Activated CD4-positive, alpha-beta memory T cell treated with anti-CD3 and anti-CD28 coated beads for 36 hours (primary cell): ENCODE measurements around the gene KDM4D. TPM values are rescaled to one million over a fixed set of nuclear protein-coding genes. Genes with fewer than 3 reads are reported as not detected.
A peak's percentile ranks its signal among the peaks of the same experiment; 100 is the strongest.
"Not testable (repeated sequence)": the region's sequence is repeated elsewhere in the genome, so short reads cannot be mapped to it uniquely, and the experiment has no call there.

Experiments
- CTCF ChIA-PET: fragments of 350-600 bp; sonication (Branson Sonifier 250); formaldehyde crosslinking; loops from one replicate; lab custom pipeline; 2021; ENCODE audit warnings: antibody characterized with exemption, inconsistent platforms; lab: Charles Lee
- POLR2A ChIA-PET: fragments of 350-600 bp; sonication (Branson Sonifier 250); formaldehyde crosslinking; loops from one replicate; lab custom pipeline; 2021; ENCODE audit warnings: antibody characterized with exemption; lab: Charles Lee
- DNase-seq: peaks from one replicate; pipeline ENCODE4 v3.0.0-alpha.2; 2020
- H3K27ac Mint-ChIP-seq: one replicate; pipeline ENCODE4 v1.8.0; 2021; ENCODE audit warnings: mixed read lengths
- H3K27me3 Mint-ChIP-seq: one replicate; pipeline ENCODE4 v1.8.0; 2021; ENCODE audit warnings: mixed read lengths
- H3K36me3 Mint-ChIP-seq: one replicate; pipeline ENCODE4 v1.8.0; 2021; ENCODE audit warnings: mixed read lengths
- H3K4me1 Mint-ChIP-seq: one replicate; pipeline ENCODE4 v1.8.0; 2021; ENCODE audit warnings: low read depth, mixed read lengths
- H3K4me3 Mint-ChIP-seq: one replicate; pipeline ENCODE4 v1.8.0; 2021; ENCODE audit warnings: mild to moderate bottlenecking, mixed read lengths
- H3K9me3 Mint-ChIP-seq: one replicate; pipeline ENCODE4 v1.8.0; 2021; ENCODE audit warnings: mixed read lengths
- intact Hi-C: fragments of 100-400 bp; cut with micrococcal nuclease; formaldehyde crosslinking; loops from one replicate; pipeline ENCODE4 v1.15.1; 2023
- total RNA-seq, 2 experiments: library from RNA; stranded (reverse); gene quantifications; one replicate each; pipeline ENCODE4 v1.2.3, GENCODE V29; 2021

KDM4D gene
- total RNA-seq, 2 experiments from 2014 or later: 1.4 to 1.6 TPM

DNA sequence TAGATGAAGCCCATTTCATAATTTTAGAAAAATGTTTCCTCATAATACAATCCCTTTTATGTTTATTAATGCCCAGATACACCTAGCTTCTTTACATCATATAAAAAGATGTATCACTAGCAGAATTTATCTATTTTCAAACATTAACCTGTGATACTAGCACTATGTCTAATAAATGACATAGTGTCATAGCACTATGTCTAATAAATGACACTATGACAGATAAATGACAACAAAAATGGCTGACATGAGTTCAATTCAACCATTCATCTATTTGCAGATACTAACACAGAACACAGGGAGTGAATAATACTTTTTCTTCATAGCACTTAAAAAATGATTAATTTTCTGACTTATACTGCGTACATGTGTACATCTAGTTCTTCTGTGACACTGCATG lies 32.1 kb downstream of the KDM4D start:
- Mint-ChIP-seq H3K9me3 (no peaks in the 10 kb centered on the region), H3K27ac (no peak overlapping the region), H3K36me3 (no peaks in the 10 kb centered on the region), H3K27me3 (peaks cover 3% of the 10 kb centered on the region), H3K4me3 (no peak overlapping the region), H3K4me1 (no peaks in the 10 kb centered on the region)
- CTCF ChIA-PET: no interaction called here
- POLR2A ChIA-PET: no interaction called here
- intact Hi-C loops: no loop called here
- DNase-seq: no peak

DNA sequence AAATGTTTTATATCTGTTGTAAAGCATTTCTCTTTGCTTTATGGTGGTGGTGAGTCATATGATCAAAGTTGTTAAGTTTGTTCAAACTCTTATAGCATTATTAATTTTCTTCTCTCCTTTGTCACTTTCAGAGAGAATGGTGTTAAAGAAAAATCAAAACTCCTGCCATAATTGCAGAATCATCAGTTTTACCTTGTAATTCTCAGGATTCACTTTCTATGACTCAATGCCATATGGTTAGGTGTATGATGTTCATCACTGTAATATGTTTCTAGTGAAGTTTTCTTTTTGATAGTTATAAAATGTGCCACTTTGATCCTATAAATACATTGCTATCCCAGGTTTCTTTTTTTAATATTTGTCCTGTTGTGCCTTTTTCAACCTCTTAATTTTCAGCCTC lies 37.9 kb downstream of the KDM4D start:
- ChIA-PET POLR2A (no interaction called here), CTCF (no interaction called here)
- H3K4me3 Mint-ChIP-seq: no peak overlapping the region
- intact Hi-C loops: no loop called here
- no peaks in the 10 kb centered on the region for H3K9me3 Mint-ChIP-seq
- H3K27me3 Mint-ChIP-seq: peaks cover 4% of the 10 kb centered on the region
- no peaks in the 10 kb centered on the region for H3K4me1 Mint-ChIP-seq
- H3K27ac Mint-ChIP-seq: no peak overlapping the region
- no peaks in the 10 kb centered on the region for H3K36me3 Mint-ChIP-seq
- DNase-seq: no peak

DNA sequence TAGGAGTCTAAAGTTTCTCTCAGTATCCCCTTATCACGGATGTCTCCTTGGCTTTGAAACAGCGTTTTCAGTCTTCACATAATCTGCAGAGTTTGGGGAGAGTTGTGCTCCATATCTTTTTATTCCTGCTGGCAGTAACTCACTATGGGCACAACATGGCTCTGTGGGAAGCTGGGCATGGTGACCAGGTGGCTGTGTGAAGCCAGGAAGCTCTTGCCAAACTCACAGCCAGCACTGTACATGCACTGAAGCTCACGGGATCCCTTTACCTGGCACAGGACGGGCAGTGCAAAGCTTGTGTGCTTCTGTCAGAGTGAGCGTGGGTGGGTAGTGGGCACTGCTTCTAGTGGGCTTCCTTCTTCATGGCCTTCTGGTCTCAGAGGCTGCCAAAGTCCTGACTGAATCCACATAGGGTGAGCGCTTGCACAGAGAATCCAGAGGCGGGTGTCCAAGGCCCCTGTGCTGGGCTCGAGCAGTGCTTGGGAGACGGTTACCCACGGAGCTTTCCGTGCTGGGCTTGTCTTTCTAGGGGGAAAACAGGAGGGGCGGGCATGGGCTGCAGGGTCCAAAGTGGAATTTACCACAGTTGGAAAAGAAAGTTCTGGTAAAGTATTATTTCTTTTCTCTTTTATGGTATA lies 40.8 kb downstream of the KDM4D start:
- no peak overlapping the region for H3K4me3 Mint-ChIP-seq
- POLR2A ChIA-PET: no interaction called here
- peaks cover 2% of the 10 kb centered on the region for H3K27me3 Mint-ChIP-seq
- no peaks in the 10 kb centered on the region for H3K9me3 Mint-ChIP-seq
- no peaks in the 10 kb centered on the region for H3K36me3 Mint-ChIP-seq
- H3K4me1 Mint-ChIP-seq: no peaks in the 10 kb centered on the region
- no peak overlapping the region for H3K27ac Mint-ChIP-seq
- intact Hi-C loops: no loop called here
- no peak for DNase-seq
- CTCF ChIA-PET: no interaction called here

DNA sequence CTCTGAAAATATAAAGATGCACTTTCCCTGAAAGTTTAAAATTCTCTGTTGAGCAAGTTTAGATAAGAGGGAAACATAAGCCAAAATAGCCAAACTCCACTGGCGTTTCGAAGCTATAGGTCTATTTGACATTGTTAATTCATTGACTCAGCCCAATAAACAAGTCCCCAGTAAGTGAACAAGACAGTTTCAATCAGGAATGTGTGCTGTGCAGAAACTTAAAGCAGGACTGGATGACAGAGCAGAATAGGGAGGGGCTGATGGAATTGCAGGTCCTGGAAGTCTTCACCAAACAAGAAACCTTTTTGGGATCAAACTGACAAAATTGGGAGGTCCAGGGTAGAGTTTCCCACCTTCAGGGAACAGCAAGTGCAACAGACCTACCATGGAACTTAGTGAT lies 42.6 kb downstream of the KDM4D start:
- POLR2A ChIA-PET: no interaction called here
- intact Hi-C loops: no loop called here
- CTCF ChIA-PET: no interaction called here
- Mint-ChIP-seq H3K36me3 (no peaks in the 10 kb centered on the region), H3K27me3 (peaks cover 2% of the 10 kb centered on the region), H3K27ac (no peak overlapping the region), H3K4me1 (no peaks in the 10 kb centered on the region), H3K4me3 (no peak overlapping the region), H3K9me3 (no peaks in the 10 kb centered on the region)
- DNase-seq: no peak

DNA sequence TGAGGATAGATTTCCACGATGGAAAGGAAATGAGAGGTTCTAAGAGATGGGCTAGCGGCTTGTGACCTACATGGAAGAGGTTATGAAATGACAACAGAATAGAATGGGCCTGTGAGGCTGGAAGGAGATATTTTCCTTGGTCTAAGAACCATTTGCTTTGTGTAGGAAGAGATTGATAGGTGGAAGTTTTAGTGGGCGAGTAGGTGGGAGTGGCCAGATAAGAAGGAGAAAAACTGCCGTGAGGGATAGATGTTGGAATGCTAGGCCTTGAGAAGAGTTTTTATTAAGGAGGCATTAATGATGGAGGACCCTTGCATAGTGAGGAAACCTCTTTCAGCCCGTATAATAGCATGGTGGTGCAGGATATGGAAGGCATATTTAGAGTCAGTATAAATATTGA lies 48.0 kb downstream of the KDM4D start:
- H3K36me3 Mint-ChIP-seq, H3K4me1 Mint-ChIP-seq, POLR2A ChIA-PET, H3K9me3 Mint-ChIP-seq, H3K4me3 Mint-ChIP-seq, H3K27ac Mint-ChIP-seq, H3K27me3 Mint-ChIP-seq, DNase-seq, CTCF ChIA-PET, intact Hi-C loops: not testable (repeated sequence)

DNA sequence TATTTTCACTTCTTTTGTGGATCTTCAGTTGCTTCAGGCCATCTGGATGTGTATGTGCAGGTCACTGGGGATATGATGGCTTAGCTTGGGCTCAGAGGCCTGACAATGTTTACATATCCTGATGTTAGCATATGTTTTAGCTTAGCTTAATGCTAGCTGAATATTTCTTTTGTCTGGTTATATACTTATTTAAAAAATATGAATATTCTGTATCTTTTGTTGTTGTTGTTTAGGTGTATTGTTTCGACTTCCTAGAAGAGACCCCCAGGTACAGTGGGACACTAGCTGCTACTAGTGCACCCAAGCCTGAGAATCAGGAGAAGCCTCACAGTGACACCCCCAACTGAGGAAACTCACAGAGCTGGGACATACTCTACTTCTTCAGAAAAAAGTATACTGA lies 51.4 kb downstream of the KDM4D start, which contains the start of gene KDM4E:
KDM4E (plus strand) TSS at position 301 of the 400 bp plus-strand sequence. CDS start 300 bp downstream, outside the sequence.
- ChIA-PET POLR2A (no interaction called here), CTCF (no interaction called here)
- DNase-seq: no peak
- Mint-ChIP-seq H3K27ac (no peak within 1 kb of the TSS), H3K4me1 (no peaks in the 10 kb centered on the region), H3K27me3 (no peaks in the 10 kb centered on the region), H3K4me3 (no peak within 1 kb of the TSS), H3K9me3 (no peaks in the 10 kb centered on the region), H3K36me3 (no peaks in the 10 kb centered on the region)
- intact Hi-C loops: no loop called here

DNA sequence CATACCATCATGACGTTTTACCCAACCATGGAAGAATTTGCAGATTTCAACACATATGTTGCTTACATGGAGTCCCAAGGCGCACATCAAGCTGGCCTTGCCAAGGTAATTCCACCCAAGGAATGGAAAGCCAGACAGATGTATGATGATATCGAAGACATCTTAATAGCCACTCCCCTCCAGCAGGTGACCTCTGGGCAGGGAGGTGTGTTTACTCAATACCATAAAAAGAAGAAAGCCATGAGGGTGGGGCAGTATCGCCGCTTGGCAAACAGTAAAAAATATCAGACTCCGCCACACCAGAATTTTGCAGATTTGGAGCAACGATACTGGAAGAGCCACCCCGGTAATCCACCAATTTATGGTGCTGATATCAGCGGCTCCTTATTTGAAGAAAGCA lies 52.1 kb downstream of the KDM4D start:
- H3K9me3 Mint-ChIP-seq, H3K4me1 Mint-ChIP-seq, DNase-seq, intact Hi-C loops, H3K27ac Mint-ChIP-seq, POLR2A ChIA-PET, H3K4me3 Mint-ChIP-seq, H3K27me3 Mint-ChIP-seq, CTCF ChIA-PET, H3K36me3 Mint-ChIP-seq: not testable (repeated sequence)

DNA sequence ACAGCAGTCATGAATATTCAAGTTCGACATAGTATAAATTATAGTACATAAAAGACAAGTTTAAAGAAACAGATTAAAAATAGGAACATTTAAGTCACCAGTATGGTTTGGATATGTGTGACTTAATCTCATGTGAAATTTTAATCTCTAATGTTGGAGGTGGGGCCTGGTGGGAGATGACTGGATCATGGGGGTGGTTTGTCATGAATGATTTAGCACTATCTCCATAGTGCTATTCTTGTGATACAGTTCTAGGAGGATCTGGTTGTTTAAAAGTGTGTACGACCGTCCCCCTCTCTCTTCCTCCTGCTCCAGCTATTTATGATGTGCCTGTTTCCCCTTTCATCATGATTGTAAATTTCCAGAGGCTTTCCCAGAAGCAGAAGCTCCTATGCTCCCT lies 54.8 kb downstream of the KDM4D start:
- intact Hi-C loops: no loop called here
- no peak for DNase-seq
- no peak overlapping the region for H3K4me3 Mint-ChIP-seq
- H3K9me3 Mint-ChIP-seq: no peaks in the 10 kb centered on the region
- no peak overlapping the region for H3K27ac Mint-ChIP-seq
- no peaks in the 10 kb centered on the region for H3K4me1 Mint-ChIP-seq
- ChIA-PET POLR2A (no interaction called here), CTCF (no interaction called here)
- no peaks in the 10 kb centered on the region for H3K36me3 Mint-ChIP-seq
- H3K27me3 Mint-ChIP-seq: no peaks in the 10 kb centered on the region

DNA sequence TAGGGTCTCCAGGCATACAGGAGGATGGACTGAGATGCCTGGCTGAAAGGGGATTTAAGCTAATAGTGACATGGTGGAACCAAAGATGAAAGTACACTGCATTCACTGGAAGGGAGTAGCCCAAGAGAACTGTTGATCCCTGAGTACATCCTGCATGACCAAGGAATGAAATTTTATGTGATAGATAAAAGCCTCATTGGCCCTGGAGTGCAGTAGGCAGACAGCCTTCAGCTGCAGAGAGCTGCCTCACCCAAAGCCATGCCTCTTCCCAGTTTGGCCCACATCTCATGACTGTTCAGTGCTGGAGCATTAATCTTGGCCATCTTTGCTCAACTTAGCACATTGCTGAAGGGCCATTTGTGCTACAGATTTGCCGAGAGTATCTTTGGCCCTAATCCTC lies 59.5 kb downstream of the KDM4D start:
- no peaks in the 10 kb centered on the region for H3K9me3 Mint-ChIP-seq

DNA sequence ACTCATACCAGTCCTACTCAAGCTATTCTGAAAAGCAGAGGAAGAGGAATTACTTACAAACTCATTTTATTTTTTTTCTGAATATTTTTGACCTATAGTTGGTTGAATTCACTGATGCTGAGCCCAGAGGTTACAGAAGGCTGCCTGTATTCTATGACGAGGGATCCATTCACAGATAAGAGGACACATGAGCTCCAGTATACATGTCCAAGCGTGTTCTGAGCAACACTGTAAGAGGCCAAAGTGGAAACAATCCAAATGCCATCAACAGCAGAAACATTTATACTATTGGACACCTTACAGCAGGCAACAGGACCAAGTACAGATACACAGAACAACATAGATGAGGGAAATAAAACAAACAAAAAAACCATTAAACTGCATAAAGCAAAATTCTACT lies 61.8 kb downstream of the KDM4D start:
- ChIA-PET CTCF (no interaction called here), POLR2A (no interaction called here)
- H3K9me3 Mint-ChIP-seq: no peaks in the 10 kb centered on the region
- peaks cover 6% of the 10 kb centered on the region for H3K27me3 Mint-ChIP-seq
- intact Hi-C loops: no loop called here
- H3K4me1 Mint-ChIP-seq: peaks cover 2% of the 10 kb centered on the region
- DNase-seq: no peak
- no peak overlapping the region for H3K27ac Mint-ChIP-seq
- H3K4me3 Mint-ChIP-seq: no peak overlapping the region
- no peaks in the 10 kb centered on the region for H3K36me3 Mint-ChIP-seq

More for the DNA sequence above, 59.5 kb downstream of the KDM4D start:
- Mint-ChIP-seq H3K4me1 (no peaks in the 10 kb centered on the region), H3K27me3 (peaks cover 1% of the 10 kb centered on the region), H3K36me3 (no peaks in the 10 kb centered on the region), H3K4me3 (no peak overlapping the region), H3K27ac (no peak overlapping the region)
- DNase-seq: no peak
- ChIA-PET POLR2A (no interaction called here), CTCF (no interaction called here)
- intact Hi-C loops: no loop called here

DNA sequence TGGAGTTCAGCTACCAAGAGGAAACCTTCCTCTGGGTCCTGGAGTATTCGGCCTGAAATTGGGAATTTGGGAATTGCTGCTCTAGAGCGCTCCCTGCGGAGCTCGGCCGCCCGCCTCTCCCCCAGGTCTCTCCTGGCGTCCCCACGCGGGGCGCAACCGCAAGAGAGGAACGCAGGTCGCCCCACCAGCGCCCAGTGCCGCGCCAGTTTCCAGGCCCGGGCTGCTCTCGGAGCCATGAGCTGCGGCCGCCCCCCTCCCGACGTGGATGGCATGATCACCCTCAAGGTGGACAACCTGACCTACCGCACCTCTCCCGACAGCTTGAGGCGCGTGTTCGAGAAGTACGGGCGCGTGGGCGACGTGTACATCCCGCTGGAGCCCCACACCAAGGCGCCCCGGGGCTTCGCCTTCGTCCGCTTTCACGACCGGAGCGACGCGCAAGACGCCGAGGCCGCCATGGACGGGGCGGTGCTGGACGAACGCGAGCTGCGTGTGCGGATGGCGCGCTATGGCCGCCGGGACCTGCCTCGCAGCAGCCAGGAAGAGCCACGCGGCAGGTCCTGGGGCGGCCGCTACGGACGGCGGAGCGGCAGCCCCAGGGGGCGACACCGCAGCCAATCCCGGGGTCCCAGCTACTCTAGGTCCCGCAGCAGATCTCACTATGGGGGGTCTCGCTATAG lies 64.0 kb downstream of the KDM4D start:
- H3K27ac Mint-ChIP-seq, H3K9me3 Mint-ChIP-seq, H3K27me3 Mint-ChIP-seq, CTCF ChIA-PET, DNase-seq, H3K36me3 Mint-ChIP-seq, intact Hi-C loops, H3K4me1 Mint-ChIP-seq: not testable (repeated sequence)
- H3K4me3 Mint-ChIP-seq: peak overlapping the region; percentile 30
- POLR2A ChIA-PET: interaction anchor here (1.2 kb wide), 1 partner anchor 30 kb away, joined by 3 read pairs; no protein-coding TSS in a partner anchor

DNA sequence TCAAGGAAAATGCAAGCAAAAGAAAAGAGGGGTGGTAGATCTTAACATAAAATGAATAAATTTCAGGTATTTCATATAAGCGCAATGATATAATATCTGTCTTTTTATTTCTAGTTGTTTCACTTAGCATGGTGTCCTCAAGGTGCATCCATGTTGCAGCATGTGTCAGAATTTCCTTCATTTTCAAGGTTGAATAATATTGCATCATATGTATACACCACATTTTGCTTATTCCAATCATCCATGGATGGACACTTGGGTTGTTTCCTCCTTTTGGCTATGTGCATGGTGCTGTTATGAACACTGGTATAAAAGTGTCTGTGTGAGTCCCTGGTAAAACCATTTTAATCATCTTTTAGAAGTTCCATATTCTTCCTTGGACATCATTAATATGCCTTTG lies 68.7 kb downstream of the KDM4D start:
- no peak overlapping the region for H3K27ac Mint-ChIP-seq
- H3K27me3 Mint-ChIP-seq: peaks cover 17% of the 10 kb centered on the region
- H3K4me1 Mint-ChIP-seq: peaks cover 2% of the 10 kb centered on the region
- no peaks in the 10 kb centered on the region for H3K36me3 Mint-ChIP-seq
- ChIA-PET POLR2A (no interaction called here), CTCF (no interaction called here)
- H3K9me3 Mint-ChIP-seq: no peaks in the 10 kb centered on the region
- DNase-seq: no peak
- H3K4me3 Mint-ChIP-seq: no peak overlapping the region
- intact Hi-C loops: no loop called here

DNA sequence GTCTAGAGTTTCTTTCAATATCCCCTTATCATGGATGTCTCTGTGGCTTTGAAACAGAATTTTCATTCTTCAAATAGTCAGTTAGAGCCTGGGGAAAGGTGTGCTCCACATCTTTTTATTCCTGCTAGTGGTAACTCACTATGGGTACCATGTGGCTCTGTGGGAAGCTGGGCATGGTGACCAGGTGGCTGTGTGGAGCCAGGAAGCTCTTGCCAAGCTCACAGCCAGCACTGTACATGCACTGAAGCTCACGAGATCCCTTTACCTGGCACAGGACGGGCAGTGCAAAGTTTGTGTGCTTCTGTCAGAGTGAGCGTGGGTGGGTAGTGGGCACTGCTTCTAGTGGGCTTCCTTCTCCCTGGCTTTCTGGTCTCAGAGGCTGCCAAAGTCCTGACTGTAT lies 69.4 kb downstream of the KDM4D start:
- no peak for DNase-seq
- H3K27me3 Mint-ChIP-seq: peaks cover 17% of the 10 kb centered on the region
- intact Hi-C loops: no loop called here
- ChIA-PET CTCF (no interaction called here), POLR2A (no interaction called here)
- peaks cover 2% of the 10 kb centered on the region for H3K4me1 Mint-ChIP-seq
- H3K9me3 Mint-ChIP-seq: no peaks in the 10 kb centered on the region
- H3K4me3 Mint-ChIP-seq: no peak overlapping the region
- no peaks in the 10 kb centered on the region for H3K36me3 Mint-ChIP-seq
- H3K27ac Mint-ChIP-seq: no peak overlapping the region
